ENCODE results near the gene OGFOD1. TPM values are rescaled to one million over a fixed set of nuclear protein-coding genes. Genes with fewer than 3 reads are reported as not detected.

Gene OGFOD1
- polyA plus RNA-seq, 3 donors, result 8.2 to 37.9 (median 23.4) TPM

GRCh38 chr16:56451753-56452689, 667 bp downstream of the OGFOD1 start:
- intact Hi-C loops (cut with micrococcal nuclease), result loop anchor here (2.0 to 10.0 kb wide), 2 partner anchors 153 to 277 kb away; partner anchors contain the start of gene MT2A (in 1 of the 2)
- H3K27ac Mint-ChIP-seq, result peak overlapping the region; percentile 90 to 99 (median 93)
- peaks cover 19 to 45% of the 10 kb centered on the region in 2 donors for H3K36me3 ChIP-seq (replicated peaks in 1 of 2; ENCODE audit: control insufficient read depth in 1 of 2, insufficient read depth in 2 of 2, low read length in 2 of 2)
- peaks cover 0 to 1% (median 0%) of the 10 kb centered on the region in 7 donors for H3K9me3 Mint-ChIP-seq
- TF ChIP-seq CTCF (IDR thresholded peaks at IDR 0.05), result no peak
- H3K27me3 Mint-ChIP-seq (ENCODE audit: low read depth in 3 of 3), result no peaks in the 10 kb centered on the region
- H3K9ac ChIP-seq (ENCODE audit: insufficient read depth, low read length, poor library complexity, severe bottlenecking), result peak overlapping the region; percentile 75
- peak overlapping the region; percentile 96 for H2AFZ ChIP-seq (ENCODE audit: insufficient read depth, low read depth, low read length, poor library complexity, severe bottlenecking)
- peak overlapping the region; percentile 99 to 100 for H3K4me3 Mint-ChIP-seq
- peaks cover 7% of the 10 kb centered on the region for H4K20me1 ChIP-seq (ENCODE audit: insufficient read depth, low read length)
- H3K9me3 ChIP-seq (replicated peaks in 1 of 2; ENCODE audit: control insufficient read depth in 1 of 2, insufficient read depth in 1 of 2, low read length in 2 of 2), result no peaks in the 10 kb centered on the region
- peak in 1 of 3 donors; percentile 5 for DNase-seq
- 18% methylated on average over 21 of the region's 31 CpGs for WGBS (ENCODE audit: insufficient coverage)
- peaks cover 29% of the 10 kb centered on the region for H3K4me1 Mint-ChIP-seq
- H3K27me3 ChIP-seq (ENCODE audit: control insufficient read depth in 2 of 2, insufficient read depth in 2 of 2, low read length in 2 of 2), result no peaks in the 10 kb centered on the region
- H3K4me1 ChIP-seq (ENCODE audit: control insufficient read depth in 1 of 2, insufficient read depth in 2 of 2, low read length in 2 of 2), result peaks cover 20 to 26% of the 10 kb centered on the region in 2 donors
- H3K27ac ChIP-seq (ENCODE audit: low read depth in 1 of 2, low read length in 2 of 2), result peak overlapping the region; percentile 61 to 82
- peak overlapping the region; percentile 74 to 87 (median 87) for H3K4me3 ChIP-seq (replicated peaks in 1 of 3; ENCODE audit: low read depth in 2 of 3, low read length in 3 of 3)
- peak overlapping the region; percentile 97 for H3K4me2 ChIP-seq (replicated peaks; ENCODE audit: extremely low read depth, low read length, poor library complexity, severe bottlenecking)
- H3K79me2 ChIP-seq (ENCODE audit: insufficient read depth, low read length), result peaks cover 64% of the 10 kb centered on the region
- peaks cover 33 to 38% of the 10 kb centered on the region in 2 donors for H3K36me3 Mint-ChIP-seq

- H3K9me3 Mint-ChIP-seq, result no peaks in the 10 kb centered on the region
- no peak overlapping the region for H3K4me3 ChIP-seq (replicated peaks in 1 of 3; ENCODE audit: low read depth in 2 of 3, low read length in 3 of 3)
- no peaks in the 10 kb centered on the region for H4K20me1 ChIP-seq (ENCODE audit: insufficient read depth, low read length)
- H2AFZ ChIP-seq (ENCODE audit: insufficient read depth, low read depth, low read length, poor library complexity, severe bottlenecking), result no peak overlapping the region
- no peak overlapping the region for H3K4me3 Mint-ChIP-seq
- peaks cover 70 to 82% of the 10 kb centered on the region in 2 donors for H3K36me3 Mint-ChIP-seq
- WGBS (ENCODE audit: insufficient coverage), result 97% methylated on average over 5 of the region's 6 CpGs
- H3K27me3 Mint-ChIP-seq (ENCODE audit: low read depth in 3 of 3), result no peaks in the 10 kb centered on the region
- no peaks in the 10 kb centered on the region for H3K27me3 ChIP-seq (ENCODE audit: control insufficient read depth in 2 of 2, insufficient read depth in 2 of 2, low read length in 2 of 2)
- no peak overlapping the region for H3K9ac ChIP-seq (ENCODE audit: insufficient read depth, low read length, poor library complexity, severe bottlenecking)
- no peak for DNase-seq
- H3K4me1 Mint-ChIP-seq, result no peaks in the 10 kb centered on the region
- H3K27ac ChIP-seq (ENCODE audit: low read depth in 1 of 2, low read length in 2 of 2), result no peak overlapping the region
- H3K79me2 ChIP-seq (ENCODE audit: insufficient read depth, low read length), result peaks cover 8% of the 10 kb centered on the region
- intact Hi-C loops (cut with micrococcal nuclease), result loop anchor here in 1 of 2 donors (10.0 kb wide), 1 partner anchor 147 kb away; the partner anchor contains the start of gene MT2A
- TF ChIP-seq CTCF (IDR thresholded peaks at IDR 0.05), result no peak
- H3K36me3 ChIP-seq (replicated peaks in 1 of 2; ENCODE audit: control insufficient read depth in 1 of 2, insufficient read depth in 2 of 2, low read length in 2 of 2), result peaks cover 48 to 95% of the 10 kb centered on the region in 2 donors
- no peak overlapping the region for H3K27ac Mint-ChIP-seq
- H3K9me3 ChIP-seq (replicated peaks in 1 of 2; ENCODE audit: control insufficient read depth in 1 of 2, insufficient read depth in 1 of 2, low read length in 2 of 2), result no peaks in the 10 kb centered on the region
- no peaks in the 10 kb centered on the region for H3K4me1 ChIP-seq (ENCODE audit: control insufficient read depth in 1 of 2, insufficient read depth in 2 of 2, low read length in 2 of 2)
- H3K4me2 ChIP-seq (replicated peaks; ENCODE audit: extremely low read depth, low read length, poor library complexity, severe bottlenecking), result no peak overlapping the region
These were observed 6.6 kb downstream of the OGFOD1 start for GRCh38 chr16:56457927-56458470.

All from CD14-positive monocyte (primary cell).